GM12873 (cell line): ENCODE measurements around the gene CBL.

Experiments
- CTCF ChIP-seq: IDR thresholded peaks from 2 replicates; pipeline ENCODE4 v1.5.1; 2012; ENCODE audit warnings: low read depth, mild to moderate bottlenecking, moderate library complexity, low read length, control low read depth; ENCODE audit not compliant: insufficient read depth; ENCODE audit errors: missing control alignments

CBL gene

GRCh38 chr11:119352857-119353260, 146.7 kb downstream of the CBL start:
- no peak for TF ChIP-seq CTCF

GRCh38 chr11:119355091-119355843, 149.1 kb downstream of the CBL start:
- TF ChIP-seq CTCF = no peak

- peak; percentile 89 for TF ChIP-seq CTCF
Observed at GRCh38 chr11:119356349-119357031, 150.4 kb downstream of the CBL start.

- no peak for TF ChIP-seq CTCF
Observed at GRCh38 chr11:119357074-119357473, 150.9 kb downstream of the CBL start.
